Activated CD4-positive, alpha-beta T cell treated with anti-CD3 and anti-CD28 coated beads for 36 hours (primary cell): Measurements from ENCODE around the gene HSD17B14. TPM values are rescaled to one million over a fixed set of nuclear protein-coding genes. Genes with fewer than 3 reads are reported as not detected.
A peak's percentile ranks its signal among the peaks of the same experiment; 100 is the strongest.
"Not testable (repeated sequence)": the region's sequence is repeated elsewhere in the genome, so short reads cannot be mapped to it uniquely, and the experiment has no call there.

Source experiments
- ATAC-seq: fragments of 200-7000 bp; cut with Tn5 transposase; one replicate; pipeline ENCODE4 v1.10.0; 2021; ENCODE audit warnings: mild to moderate bottlenecking, moderate library complexity
- CTCF ChIA-PET: fragments of 350-600 bp; sonication (Branson Sonifier 250); formaldehyde crosslinking; loops from one replicate; lab custom pipeline; 2021; ENCODE audit warnings: antibody characterized with exemption; lab: Charles Lee
- POLR2A ChIA-PET: fragments of 350-600 bp; sonication (Branson Sonifier 250); formaldehyde crosslinking; loops from one replicate; lab custom pipeline; 2021; ENCODE audit warnings: antibody characterized with exemption, inconsistent platforms; lab: Charles Lee
- DNase-seq: peaks from one replicate; pipeline ENCODE4 v3.0.0-alpha.2; 2020
- H3K27ac Mint-ChIP-seq: one replicate; pipeline ENCODE4 v1.8.0; 2021; ENCODE audit warnings: mixed read lengths
- H3K27me3 Mint-ChIP-seq: one replicate; pipeline ENCODE4 v1.8.0; 2021; ENCODE audit warnings: mixed read lengths
- H3K36me3 Mint-ChIP-seq: one replicate; pipeline ENCODE4 v1.8.0; 2021; ENCODE audit warnings: low read depth, mixed read lengths
- H3K4me1 Mint-ChIP-seq: one replicate; pipeline ENCODE4 v1.8.0; 2021; ENCODE audit warnings: mixed read lengths
- H3K4me3 Mint-ChIP-seq: one replicate; pipeline ENCODE4 v1.8.0; 2021; ENCODE audit warnings: mild to moderate bottlenecking, moderate library complexity, mixed read lengths
- H3K9me3 Mint-ChIP-seq: one replicate; pipeline ENCODE4 v1.8.0; 2021; ENCODE audit warnings: low read depth, mixed read lengths
- intact Hi-C, 2 experiments: fragments of 100-400 bp; cut with DNase I in 1 of 2; cut with micrococcal nuclease in 1 of 2; formaldehyde crosslinking; loops; one replicate each; pipeline versions ENCODE4 v1.14.2 to v1.15.1; 2022 to 2024; cut with DNase I, micrococcal nuclease
- total RNA-seq, 2 experiments: library from RNA; stranded (reverse); gene quantifications; one replicate each; pipeline ENCODE4 v1.2.3, GENCODE V29; 2021

The HSD17B14 gene
- total RNA-seq, 2 experiments from 2014 or later: 0.21 to 0.83 TPM

- H3K36me3 Mint-ChIP-seq: peaks cover 56% of the 10 kb centered on the region
- DNase-seq (peak; percentile 45), ATAC-seq (peak; percentile 0)
- CTCF ChIA-PET: interaction anchor here (0.7 to 2.4 kb wide), 5 partner anchors 13 to 96 kb away, joined by 3 to 8 read pairs (median 4); no protein-coding TSS in a partner anchor
- peak overlapping the region; percentile 98 for H3K4me3 Mint-ChIP-seq
- intact Hi-C loops: loop anchor here (1.0 to 10.0 kb wide), 11 partner anchors 26 to 800 kb away; partner anchors contain the start of genes NUCB1 (in 2 of the 2), CD37 (in 1 of the 2), FTL (in 1 of the 2) and GYS1 (in 1 of the 2)
- POLR2A ChIA-PET: interaction anchor here (0.6 to 1.5 kb wide), 4 partner anchors 16 to 57 kb away, joined by 3 to 6 read pairs (median 4); partner anchors contain the start of gene NUCB1
- H3K27me3 Mint-ChIP-seq: no peaks in the 10 kb centered on the region
- peaks cover 52% of the 10 kb centered on the region for H3K4me1 Mint-ChIP-seq
- H3K27ac Mint-ChIP-seq: peak overlapping the region; percentile 99
- H3K9me3 Mint-ChIP-seq: no peaks in the 10 kb centered on the region
These were observed 38.2 kb upstream of the HSD17B14 start for GRCh38 chr19:48874303-48875135.

GRCh38 chr19:48873476-48874302, 37.4 kb upstream of the HSD17B14 start:
- H3K27ac Mint-ChIP-seq: peak overlapping the region; percentile 99
- intact Hi-C loops: loop anchor here (2.0 to 10.0 kb wide), 8 partner anchors 15 to 801 kb away; partner anchors contain the start of genes BCAT2 (in 1 of the 2), CD37 (in 1 of the 2), LIG1 (in 1 of the 2) and PRMT1 (in 1 of the 2)
- ATAC-seq (no peak), DNase-seq (peak; percentile 17)
- no peaks in the 10 kb centered on the region for H3K27me3 Mint-ChIP-seq
- H3K4me1 Mint-ChIP-seq: peaks cover 51% of the 10 kb centered on the region
- ChIA-PET CTCF (interaction anchor here (0.7 to 2.4 kb wide), 5 partner anchors 12 to 97 kb away, joined by 3 to 8 read pairs (median 4); partner anchors contain the start of gene NUCB1), POLR2A (interaction anchor here (0.6 to 1.2 kb wide), 5 partner anchors 15 to 120 kb away, joined by 3 to 7 read pairs (median 5); partner anchors contain the start of genes GYS1, NUCB1 and RUVBL2)
- no peaks in the 10 kb centered on the region for H3K9me3 Mint-ChIP-seq
- peak overlapping the region; percentile 98 for H3K4me3 Mint-ChIP-seq
- H3K36me3 Mint-ChIP-seq: peaks cover 54% of the 10 kb centered on the region

- CTCF ChIA-PET: interaction anchor here (1.0 to 2.4 kb wide), 4 partner anchors 28 to 97 kb away, joined by 3 to 8 read pairs (median 6); partner anchors contain the start of gene NUCB1
- POLR2A ChIA-PET: interaction anchor here (0.9 to 1.3 kb wide), 5 partner anchors 23 to 121 kb away, joined by 4 to 7 read pairs (median 4); partner anchors contain the start of genes GYS1, NUCB1 and RUVBL2
- H3K36me3 Mint-ChIP-seq: peaks cover 49% of the 10 kb centered on the region
- H3K4me1 Mint-ChIP-seq: peaks cover 47% of the 10 kb centered on the region
- H3K27me3 Mint-ChIP-seq: no peaks in the 10 kb centered on the region
- H3K27ac Mint-ChIP-seq: peak overlapping the region; percentile 99
- intact Hi-C loops: loop anchor here (1.0 to 10.0 kb wide), 16 partner anchors 14 to 802 kb away; partner anchors contain the start of genes ALDH16A1 (in 1 of the 2), BAX (in 1 of the 2), BCAT2 (in 1 of the 2) and C19orf73 (in 1 of the 2)
- ATAC-seq: peak; percentile 47
- DNase-seq: peak; percentile 89
- no peaks in the 10 kb centered on the region for H3K9me3 Mint-ChIP-seq
- peak overlapping the region; percentile 98 for H3K4me3 Mint-ChIP-seq
These were observed 36.7 kb upstream of the HSD17B14 start for GRCh38 chr19:48872884-48873475.

GRCh38 chr19:48872182-48872883, 36.0 kb upstream of the HSD17B14 start, which contains the start of gene PPP1R15A:
Gene PPP1R15A (plus strand): TSS chr19:48872421. CDS start chr19:48873234, 813 bp downstream.
- Mint-ChIP-seq H3K4me1 (peaks cover 41% of the 10 kb centered on the region), H3K4me3 (peak within 1 kb of the TSS; percentile 98), H3K27me3 (no peaks in the 10 kb centered on the region), H3K36me3 (peaks cover 43% of the 10 kb centered on the region), H3K27ac (peak within 1 kb of the TSS; percentile 99), H3K9me3 (no peaks in the 10 kb centered on the region)
- DNase-seq (peak; percentile 99), ATAC-seq (peak; percentile 50)
- intact Hi-C loops: loop anchor here (1.0 to 10.0 kb wide), 16 partner anchors 13 to 802 kb away; partner anchors contain the start of genes ALDH16A1 (in 1 of the 2), BAX (in 1 of the 2), BCAT2 (in 1 of the 2) and C19orf73 (in 1 of the 2)
- ChIA-PET POLR2A (interaction anchor here (0.6 to 1.3 kb wide), 9 partner anchors 10 to 121 kb away, joined by 3 to 6 read pairs (median 4); partner anchors contain the start of genes NUCB1 and RUVBL2), CTCF (interaction anchor here (0.9 to 2.4 kb wide), 5 partner anchors 28 to 121 kb away, joined by 3 to 8 read pairs (median 4); partner anchors contain the start of genes NUCB1 and RUVBL2)

- POLR2A ChIA-PET: interaction anchor here (0.6 to 1.3 kb wide), 8 partner anchors 10 to 122 kb away, joined by 3 to 6 read pairs (median 4); partner anchors contain the start of genes NUCB1 and RUVBL2
- DNase-seq, ATAC-seq, H3K27me3 Mint-ChIP-seq, H3K9me3 Mint-ChIP-seq: not testable (repeated sequence)
- Mint-ChIP-seq H3K36me3 (peaks cover 43% of the 10 kb centered on the region), H3K4me3 (peak overlapping the region; percentile 98), H3K4me1 (peaks cover 38% of the 10 kb centered on the region), H3K27ac (peak overlapping the region; percentile 99)
- intact Hi-C loops: loop anchor here (1.0 to 10.0 kb wide), 16 partner anchors 12 to 803 kb away; partner anchors contain the start of genes ALDH16A1 (in 1 of the 2), BAX (in 1 of the 2), BCAT2 (in 1 of the 2) and C19orf73 (in 1 of the 2)
- CTCF ChIA-PET: interaction anchor here (0.9 to 2.1 kb wide), 4 partner anchors 29 to 122 kb away, joined by 3 to 8 read pairs (median 4); partner anchors contain the start of genes NUCB1 and RUVBL2
These were observed 35.3 kb upstream of the HSD17B14 start for GRCh38 chr19:48871471-48872181.

- no peak for DNase-seq
- Mint-ChIP-seq H3K4me3 (no peak overlapping the region), H3K36me3 (peaks cover 28% of the 10 kb centered on the region), H3K27ac (no peak overlapping the region), H3K4me1 (peaks cover 25% of the 10 kb centered on the region), H3K27me3 (no peaks in the 10 kb centered on the region), H3K9me3 (no peaks in the 10 kb centered on the region)
- intact Hi-C loops: loop anchor here in 1 of 2 experiments (5.0 to 10.0 kb wide), 6 partner anchors 465 to 805 kb away; partner anchors contain the start of genes CD37, LIG1, PRMT1 and RRAS
- CTCF ChIA-PET: interaction anchor here (1.1 kb wide), 1 partner anchor 123 kb away, joined by 3 read pairs; the partner anchor contains the start of gene GYS1
- POLR2A ChIA-PET: interaction anchor here (0.7 kb wide), 1 partner anchor 30 kb away, joined by 4 read pairs; no protein-coding TSS in a partner anchor
- no peak for ATAC-seq
These were observed 33.8 kb upstream of the HSD17B14 start for GRCh38 chr19:48870048-48870447.

DNA sequence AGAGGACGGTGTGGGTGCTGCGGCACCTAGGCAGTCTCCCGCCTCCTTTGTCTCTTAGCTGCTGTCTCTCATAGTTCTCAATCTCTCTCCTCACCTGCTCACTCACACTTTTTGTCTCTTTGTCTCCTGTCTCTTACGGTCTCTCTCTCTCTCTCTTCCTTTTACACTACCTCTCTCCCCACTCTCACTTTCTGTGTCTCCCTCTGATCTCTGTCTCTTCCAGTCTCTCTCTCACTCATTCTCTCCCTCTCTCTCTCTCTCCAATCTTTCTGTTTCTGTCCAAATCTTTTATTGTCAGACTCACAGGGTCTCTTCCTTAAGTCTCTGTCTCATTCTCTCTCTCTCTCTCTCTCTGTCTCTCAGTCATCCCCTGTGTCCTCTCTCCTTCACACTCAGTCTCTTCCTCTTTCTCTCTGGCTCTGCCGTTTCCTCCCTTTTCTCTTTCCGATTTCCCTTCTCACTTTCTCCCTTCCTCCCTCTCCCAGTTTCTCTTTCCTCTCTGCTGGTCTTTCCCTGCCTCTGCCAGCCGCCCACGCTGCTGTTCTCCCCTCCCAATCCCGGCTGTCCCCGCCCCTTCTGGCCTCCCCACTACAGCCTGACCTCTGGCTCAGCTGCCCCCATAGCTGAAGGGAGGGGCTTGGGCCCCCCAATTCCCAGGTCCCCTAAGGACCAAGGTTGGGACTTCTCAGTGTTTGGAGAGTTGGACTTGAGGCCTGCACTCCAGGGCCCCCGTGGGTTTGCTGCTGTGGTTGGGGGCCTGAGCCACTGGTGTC, 32.0 kb upstream of the HSD17B14 start, which contains the start of gene PLEKHA4:
PLEKHA4 (minus strand) TSS at position 504 of the 773 bp plus-strand sequence. CDS start 997 bp downstream, outside the sequence.
- no peak within 1 kb of the TSS for H3K4me3 Mint-ChIP-seq

GRCh38 chr19:48867746-48868113, 31.4 kb upstream of the HSD17B14 start:
- no peak for DNase-seq
- ChIA-PET CTCF (no interaction called here), POLR2A (no interaction called here)
- no peaks in the 10 kb centered on the region for H3K9me3 Mint-ChIP-seq
- peaks cover 4% of the 10 kb centered on the region for H3K36me3 Mint-ChIP-seq
- peaks cover 7% of the 10 kb centered on the region for H3K4me1 Mint-ChIP-seq
- H3K27ac Mint-ChIP-seq: no peak overlapping the region
- H3K4me3 Mint-ChIP-seq: no peak overlapping the region
- intact Hi-C loops: no loop called here
- H3K27me3 Mint-ChIP-seq: no peaks in the 10 kb centered on the region
- no peak for ATAC-seq

More for the DNA sequence above, 32.0 kb upstream of the HSD17B14 start, which contains the start of gene PLEKHA4:
- no peaks in the 10 kb centered on the region for H3K27me3 Mint-ChIP-seq
- intact Hi-C loops: no loop called here
- ChIA-PET POLR2A (no interaction called here), CTCF (no interaction called here)
- peaks cover 11% of the 10 kb centered on the region for H3K4me1 Mint-ChIP-seq
- DNase-seq: no peak
- H3K27ac Mint-ChIP-seq: peak within 1 kb of the TSS; percentile 12
- H3K36me3 Mint-ChIP-seq: peaks cover 10% of the 10 kb centered on the region
- no peaks in the 10 kb centered on the region for H3K9me3 Mint-ChIP-seq
- no peak for ATAC-seq
